SK-N-SH treated with all-trans-retinoic acid at 6 μM for 48 hours (cell line): ENCODE data around the gene ZNF362.

Experiments used
- BACH2 ChIP-seq: fragments of 250-450 bp; sonication (Bioruptor Pico); IDR thresholded peaks from 2 replicates; pipeline ENCODE4 v1.9.0; 2021; ENCODE audit warnings: mild to moderate bottlenecking, borderline replicate concordance
- CSRNP3 ChIP-seq: fragments of 250-450 bp; sonication (Bioruptor Pico); IDR thresholded peaks from 2 replicates; pipeline ENCODE4 v1.5.1; 2021; ENCODE audit warnings: mild to moderate bottlenecking, moderate library complexity
- ISL1 ChIP-seq: fragments of 250-450 bp; sonication (Bioruptor Pico); IDR thresholded peaks from 2 replicates; pipeline ENCODE4 v2.1.2; 2022; ENCODE audit warnings: mild to moderate bottlenecking, moderate library complexity
- PATZ1 ChIP-seq: fragments of 250-450 bp; sonication (Bioruptor Pico); IDR thresholded peaks from 2 replicates; pipeline ENCODE4 v1.8.0; 2020; ENCODE audit warnings: mild to moderate bottlenecking, moderate library complexity, borderline replicate concordance
- RARB ChIP-seq: fragments of 250-450 bp; sonication (Bioruptor Pico); IDR thresholded peaks from 2 replicates; pipeline ENCODE4 v1.8.0; 2021; ENCODE audit warnings: mild to moderate bottlenecking, moderate library complexity
- TCF4 ChIP-seq: fragments of 250-450 bp; sonication (Bioruptor Pico); IDR thresholded peaks from 2 replicates; pipeline ENCODE4 v1.8.0; 2021; ENCODE audit warnings: mild to moderate bottlenecking, moderate library complexity, borderline replicate concordance
- ZC3H10 ChIP-seq: fragments of 250-450 bp; sonication (Bioruptor Pico); IDR thresholded peaks from 2 replicates; pipeline ENCODE4 v1.5.1; 2021; ENCODE audit warnings: mild to moderate bottlenecking, moderate library complexity
- ZFP3 ChIP-seq: fragments of 250-450 bp; sonication (Bioruptor Pico); IDR thresholded peaks from 2 replicates; pipeline ENCODE4 v1.5.0; 2020; ENCODE audit warnings: mild to moderate bottlenecking, moderate library complexity
- ZFP30 ChIP-seq: fragments of 450-650 bp; formaldehyde crosslinking; IDR thresholded peaks from 2 replicates; pipeline ENCODE4 v1.5.0; 2022; ENCODE audit warnings: mild to moderate bottlenecking, moderate library complexity
- ZNF565 ChIP-seq: fragments of 450-650 bp; formaldehyde crosslinking; conservative IDR thresholded peaks from 2 replicates; pipeline ENCODE4 v1.5.0; 2020; ENCODE audit warnings: low read depth, mild to moderate bottlenecking, moderate library complexity
- ZNF70 ChIP-seq: fragments of 450-650 bp; formaldehyde crosslinking; IDR thresholded peaks from 2 replicates; pipeline ENCODE4 v1.5.0; 2020; ENCODE audit warnings: mild to moderate bottlenecking, moderate library complexity
- ZNF8 ChIP-seq: fragments of 450-650 bp; formaldehyde crosslinking; IDR thresholded peaks from 2 replicates; pipeline ENCODE4 v1.5.0; 2020; ENCODE audit warnings: mild to moderate bottlenecking, moderate library complexity

- TF ChIP-seq PATZ1 (CRISPR knock-in tag) (no peak), ZNF70 (CRISPR knock-in tag) (no peak), ZNF565 (CRISPR knock-in tag) (no peak), CSRNP3 (CRISPR knock-in tag) (no peak), TCF4 (no peak), BACH2 (CRISPR knock-in tag) (no peak), ISL1 (CRISPR knock-in tag) (no peak), ZFP3 (CRISPR knock-in tag) (no peak), ZFP30 (CRISPR knock-in tag) (no peak), RARB (CRISPR knock-in tag) (no peak), ZC3H10 (CRISPR knock-in tag) (no peak), ZNF8 (CRISPR knock-in tag) (no peak)
These were observed 8.0 kb upstream of the ZNF362 start for GRCh38 chr1:33248244-33248643.
